ENCODE measurements around the gene LRRC14B.

DNA sequence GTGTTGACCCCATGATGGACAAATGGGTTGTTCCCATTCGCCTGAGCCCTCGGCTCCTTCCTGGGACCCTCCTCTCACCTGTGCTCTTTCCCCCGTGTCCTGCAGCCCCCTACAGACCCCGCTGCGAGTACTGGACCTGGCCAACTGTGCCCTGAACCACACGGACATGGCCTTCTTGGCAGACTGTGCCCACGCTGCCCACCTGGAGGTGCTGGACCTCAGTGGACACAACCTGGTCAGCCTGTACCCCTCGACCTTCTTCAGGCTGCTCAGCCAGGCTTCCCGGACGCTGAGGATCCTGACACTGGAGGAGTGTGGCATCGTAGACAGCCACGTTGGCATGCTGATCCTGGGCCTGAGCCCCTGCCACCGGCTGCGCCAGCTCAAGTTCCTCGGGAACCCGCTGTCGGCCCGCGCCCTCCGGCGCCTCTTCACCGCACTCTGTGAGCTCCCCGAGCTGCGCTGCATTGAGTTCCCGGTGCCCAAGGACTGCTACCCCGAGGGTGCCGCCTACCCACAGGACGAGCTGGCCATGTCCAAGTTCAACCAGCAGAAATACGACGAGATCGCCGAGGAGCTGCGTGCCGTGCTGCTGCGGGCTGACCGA is 3.4 kb downstream of the LRRC14B start:
- TF ChIP-seq POLR2AphosphoS5 (IDR thresholded peaks at IDR 0.05; ENCODE audit: low read depth, low read length): no peak
- no peak for TF ChIP-seq POLR2A (IDR thresholded peaks at IDR 0.05; ENCODE audit: low read depth, low read length)
- no peak for TF ChIP-seq TAF1 (IDR thresholded peaks at IDR 0.05; ENCODE audit: borderline replicate concordance, low read depth, low read length)
